ENCODE measurements around the gene FLG. TPM values are rescaled to one million over a fixed set of nuclear protein-coding genes. Genes with fewer than 3 reads are reported as not detected.

FLG gene
- total RNA-seq: not detected in 3 replicates

DNA sequence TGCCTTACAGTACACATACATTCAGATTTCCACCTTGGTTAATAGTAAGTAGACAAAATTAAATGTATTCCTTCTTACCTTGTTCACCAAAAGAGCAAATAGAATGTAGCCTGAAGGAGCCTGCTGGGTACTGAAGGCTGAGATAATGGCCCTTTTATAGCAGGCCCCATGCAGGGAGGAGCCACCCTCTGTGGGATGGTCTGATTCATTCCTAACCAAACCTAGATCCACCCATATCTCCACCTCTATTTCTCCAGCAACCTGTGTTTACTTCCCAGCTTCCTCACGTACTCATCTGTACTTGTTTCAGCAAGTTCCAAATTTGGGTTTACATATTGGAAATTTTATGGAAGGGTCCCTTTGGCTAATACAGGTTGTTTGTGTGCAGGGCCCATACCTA lies at the start of gene FLG:
Gene FLG, minus strand, starts transcription at position 129 of the 400 bp plus-strand sequence. CDS start 9,783 bp downstream, outside the sequence.
- Mint-ChIP-seq H3K9me3 (peaks cover 50% of the 10 kb centered on the region), H3K4me1 (no peaks in the 10 kb centered on the region), H3K4me3 (no peak within 1 kb of the TSS), H3K27me3 (ENCODE audit: low read depth) (no peaks in the 10 kb centered on the region), H3K36me3 (no peaks in the 10 kb centered on the region), H3K27ac (no peak within 1 kb of the TSS)
- DNase-seq (ENCODE audit: low spot score in 2 of 2, unreplicated experiment in 2 of 2): no peak
- TF ChIP-seq, protein P1, sequence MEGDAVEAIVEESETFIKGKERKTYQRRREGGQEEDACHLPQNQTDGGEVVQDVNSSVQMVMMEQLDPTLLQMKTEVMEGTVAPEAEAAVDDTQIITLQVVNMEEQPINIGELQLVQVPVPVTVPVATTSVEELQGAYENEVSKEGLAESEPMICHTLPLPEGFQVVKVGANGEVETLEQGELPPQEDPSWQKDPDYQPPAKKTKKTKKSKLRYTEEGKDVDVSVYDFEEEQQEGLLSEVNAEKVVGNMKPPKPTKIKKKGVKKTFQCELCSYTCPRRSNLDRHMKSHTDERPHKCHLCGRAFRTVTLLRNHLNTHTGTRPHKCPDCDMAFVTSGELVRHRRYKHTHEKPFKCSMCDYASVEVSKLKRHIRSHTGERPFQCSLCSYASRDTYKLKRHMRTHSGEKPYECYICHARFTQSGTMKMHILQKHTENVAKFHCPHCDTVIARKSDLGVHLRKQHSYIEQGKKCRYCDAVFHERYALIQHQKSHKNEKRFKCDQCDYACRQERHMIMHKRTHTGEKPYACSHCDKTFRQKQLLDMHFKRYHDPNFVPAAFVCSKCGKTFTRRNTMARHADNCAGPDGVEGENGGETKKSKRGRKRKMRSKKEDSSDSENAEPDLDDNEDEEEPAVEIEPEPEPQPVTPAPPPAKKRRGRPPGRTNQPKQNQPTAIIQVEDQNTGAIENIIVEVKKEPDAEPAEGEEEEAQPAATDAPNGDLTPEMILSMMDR (IDR thresholded peaks at IDR 0.05; ENCODE audit: unreplicated experiment): no peak

DNA sequence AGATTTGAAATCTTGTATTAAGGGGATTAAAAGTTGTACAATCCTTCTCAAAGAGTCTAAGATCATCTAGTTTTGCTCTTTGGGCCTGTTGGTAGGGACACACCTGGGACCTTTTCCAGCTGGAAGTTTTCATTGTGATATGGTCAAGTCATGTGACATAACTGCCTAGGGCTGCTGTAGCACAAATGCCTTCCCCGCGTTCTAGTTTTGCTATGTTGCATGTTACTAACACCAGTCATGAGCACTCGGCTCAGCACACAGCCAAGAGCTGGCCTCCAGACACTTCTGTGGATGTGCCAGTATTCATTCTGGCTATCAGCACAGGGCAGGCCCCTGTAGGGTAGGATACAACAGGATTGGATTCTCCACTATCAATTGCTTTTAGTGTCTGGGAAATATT lies 49.4 kb upstream of the FLG start:
- peaks cover 1% of the 10 kb centered on the region for H3K36me3 Mint-ChIP-seq
- TF ChIP-seq, protein P1 (IDR thresholded peaks at IDR 0.05; ENCODE audit: unreplicated experiment): no peak
- H3K4me3 Mint-ChIP-seq: no peak overlapping the region
- H3K9me3 Mint-ChIP-seq: peaks cover 76% of the 10 kb centered on the region
- no peak overlapping the region for H3K27ac Mint-ChIP-seq
- DNase-seq (ENCODE audit: low spot score in 2 of 2, unreplicated experiment in 2 of 2): no peak
- H3K4me1 Mint-ChIP-seq: no peaks in the 10 kb centered on the region
- H3K27me3 Mint-ChIP-seq (ENCODE audit: low read depth): no peaks in the 10 kb centered on the region

GRCh38 chr1:152372672-152373071 lies 47.6 kb upstream of the FLG start:
- no peaks in the 10 kb centered on the region for H3K27me3 Mint-ChIP-seq (ENCODE audit: low read depth)
- TF ChIP-seq, protein P1 (IDR thresholded peaks at IDR 0.05; ENCODE audit: unreplicated experiment): no peak
- peaks cover 78% of the 10 kb centered on the region for H3K9me3 Mint-ChIP-seq
- DNase-seq (ENCODE audit: low spot score in 2 of 2, unreplicated experiment in 2 of 2): no peak
- H3K27ac Mint-ChIP-seq: no peak overlapping the region
- H3K4me1 Mint-ChIP-seq: no peaks in the 10 kb centered on the region
- H3K4me3 Mint-ChIP-seq: no peak overlapping the region
- H3K36me3 Mint-ChIP-seq: no peaks in the 10 kb centered on the region

DNA sequence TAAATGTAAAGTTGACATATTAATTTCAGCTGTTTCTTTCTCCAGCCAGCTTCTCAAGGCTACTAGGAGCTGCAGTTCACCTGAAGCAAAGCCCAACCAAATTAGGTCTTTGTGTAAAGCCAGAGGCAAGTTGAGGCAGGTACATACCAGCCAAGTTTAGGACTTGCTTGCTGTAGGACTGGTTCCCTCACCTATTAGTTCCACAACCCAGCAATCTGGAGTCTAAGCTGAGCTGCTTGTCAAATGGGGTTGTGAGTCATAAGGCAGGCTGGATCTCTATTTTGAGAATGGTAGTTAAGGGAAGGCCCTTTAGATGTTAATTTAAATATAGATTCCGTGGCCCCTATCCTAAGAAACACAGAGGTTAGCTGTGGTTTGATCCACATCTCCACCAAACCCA lies 42.4 kb upstream of the FLG start:
- Mint-ChIP-seq H3K4me3 (no peak overlapping the region), H3K36me3 (no peaks in the 10 kb centered on the region), H3K4me1 (no peaks in the 10 kb centered on the region), H3K27ac (no peak overlapping the region), H3K27me3 (ENCODE audit: low read depth) (no peaks in the 10 kb centered on the region), H3K9me3 (peaks cover 81% of the 10 kb centered on the region)
- TF ChIP-seq, protein P1 (IDR thresholded peaks at IDR 0.05; ENCODE audit: unreplicated experiment): no peak
- DNase-seq (ENCODE audit: low spot score in 2 of 2, unreplicated experiment in 2 of 2): no peak

DNA sequence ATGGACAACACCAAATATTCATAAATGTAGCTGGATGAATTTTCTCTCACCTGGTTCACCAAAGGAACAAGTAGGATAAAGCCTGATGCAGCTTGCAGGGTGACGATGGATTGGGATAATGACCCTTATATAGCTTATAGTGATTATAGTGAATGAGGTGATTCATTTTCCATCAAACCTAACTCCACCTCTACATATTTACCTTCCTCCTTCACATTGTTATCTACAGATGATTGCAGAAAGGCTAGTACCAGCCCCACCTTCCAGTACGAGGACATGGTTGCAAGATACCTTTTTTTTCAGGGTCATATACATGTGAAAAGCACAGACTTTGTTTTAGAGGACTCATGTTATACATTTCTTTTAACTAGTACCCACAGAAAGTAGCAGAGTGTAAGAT lies 34.9 kb upstream of the FLG start, which contains the start of gene FLG2:
Gene FLG2, minus strand, starts transcription at position 101 of the 400 bp plus-strand sequence. CDS start 1,122 bp downstream, outside the sequence.
- Mint-ChIP-seq H3K27ac (no peak within 1 kb of the TSS), H3K4me1 (no peaks in the 10 kb centered on the region), H3K36me3 (no peaks in the 10 kb centered on the region), H3K9me3 (peaks cover 72% of the 10 kb centered on the region), H3K27me3 (ENCODE audit: low read depth) (no peaks in the 10 kb centered on the region), H3K4me3 (no peak within 1 kb of the TSS)
- DNase-seq (ENCODE audit: low spot score in 2 of 2, unreplicated experiment in 2 of 2): no peak
- TF ChIP-seq, protein P1 (IDR thresholded peaks at IDR 0.05; ENCODE audit: unreplicated experiment): no peak

- H3K4me1 Mint-ChIP-seq: no peaks in the 10 kb centered on the region
- H3K9me3 Mint-ChIP-seq: peaks cover 52% of the 10 kb centered on the region
- DNase-seq (ENCODE audit: low spot score in 2 of 2, unreplicated experiment in 2 of 2): no peak
- no peak overlapping the region for H3K27ac Mint-ChIP-seq
- H3K36me3 Mint-ChIP-seq: peaks cover 8% of the 10 kb centered on the region
- TF ChIP-seq, protein P1 (IDR thresholded peaks at IDR 0.05; ENCODE audit: unreplicated experiment): no peak
- no peak overlapping the region for H3K4me3 Mint-ChIP-seq
- no peaks in the 10 kb centered on the region for H3K27me3 Mint-ChIP-seq (ENCODE audit: low read depth)
These were observed 31.7 kb upstream of the FLG start for GRCh38 chr1:152356736-152357135.

Data from mesothelial cell of epicardium (in vitro differentiated cells).